Thyroid gland (tissue), 4 donors: ENCODE results near the gene HMCES. TPM values are rescaled to one million over a fixed set of nuclear protein-coding genes. Genes with fewer than 3 reads are reported as not detected.

ENCODE experiments used
- DNase-seq, 2 donors: peaks; one replicate each; pipeline ENCODE4 v3.0.0-alpha.2; 2019
- H3K27ac ChIP-seq, 3 donors: fragments of 200-600 bp; sonication (generic); 1 replicate in 2 of 3; 2 replicates in 1 of 3; pipeline ENCODE4 v1.5.1; 2016 to 2019; ENCODE audit warnings: mild to moderate bottlenecking in 1 of 3, moderate library complexity in 1 of 3
- H3K27me3 ChIP-seq: fragments of 200-600 bp; sonication (generic); one replicate; pipeline ENCODE4 v1.5.1; 2019
- H3K36me3 ChIP-seq, 2 donors: fragments of 200-600 bp; sonication (generic); one replicate each; pipeline ENCODE4 v1.5.1; 2016 to 2019
- H3K4me1 ChIP-seq, 2 donors: fragments of 200-600 bp; sonication (generic); one replicate each; pipeline ENCODE4 v1.5.1; 2017 to 2019
- H3K4me3 ChIP-seq, 3 donors: fragments of 200-600 bp; sonication (generic); replicated peaks in 1 of 3; 1 replicate in 2 of 3; 2 replicates in 1 of 3; pipeline ENCODE4 v1.5.1; 2016; ENCODE audit warnings: mild to moderate bottlenecking in 1 of 3
- H3K9me3 ChIP-seq: fragments of 200-600 bp; sonication (generic); one replicate; pipeline ENCODE4 v1.5.1; 2017
- CTCF ChIP-seq, 6 experiments: fragments of 200-600 bp in 3 of 6; fragments of 450-650 bp in 3 of 6; sonication (generic) in 3 of 6; IDR thresholded peaks; one replicate each; pipeline ENCODE4 v1.5.1; 2016 to 2019; ENCODE audit warnings: antibody characterized with exemption in 6 of 6, mild to moderate bottlenecking in 2 of 6, inconsistent platforms in 1 of 6, moderate library complexity in 1 of 6
- POLR2A ChIP-seq, 2 donors: fragments of 450-650 bp; IDR thresholded peaks; one replicate each; pipeline ENCODE4 v1.6.1; 2017; ENCODE audit warnings: antibody characterized with exemption in 2 of 2, mild to moderate bottlenecking in 2 of 2, moderate library complexity in 1 of 2
- WGBS, 2 donors: methylation state at CpG; one replicate each; pipeline ENCODE4 v1.1.5; 2017; 5-methylcytosine and 5-hydroxymethylcytosine counted together
- intact Hi-C: fragments of 100-400 bp; cut with DNase I; formaldehyde crosslinking; loops from one replicate; pipeline ENCODE4 v1.15.1; 2023
- total RNA-seq, 4 donors: library from RNA; depleted of rRNA; stranded (reverse); fragments of >200 nt; gene quantifications; one replicate each; pipeline ENCODE4 v1.2.3, GENCODE V29; 2016

Gene HMCES
- total RNA-seq, 4 donors from 2014 or later = 23.7 to 30.9 (median 26.0) TPM

- no peak for DNase-seq
- 94 to 96% methylated on average over 4 of the region's 4 CpGs for WGBS, 2 donors
Observed at GRCh38 chr3:129266651-129267050, 12.0 kb upstream of the HMCES start.

DNA sequence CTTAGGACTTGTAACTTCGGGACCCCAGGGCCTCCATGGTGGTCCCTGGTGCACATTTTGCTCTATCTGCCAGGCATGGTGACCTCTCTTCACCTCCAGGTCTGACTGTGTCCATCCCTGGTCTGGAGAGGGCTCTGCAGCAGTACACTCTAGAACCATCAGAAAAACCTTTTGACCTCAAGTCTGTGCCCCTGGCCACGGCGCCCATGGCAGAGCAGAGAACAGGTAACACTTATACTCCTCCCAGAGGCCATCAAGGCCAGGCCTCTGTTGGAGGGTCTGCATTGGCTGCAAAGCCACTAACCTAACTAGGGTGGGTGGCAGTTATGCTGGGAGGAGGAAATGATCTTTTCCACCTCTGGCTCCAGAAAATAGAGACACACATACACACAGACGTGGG, 10.3 kb upstream of the HMCES start:
- Histone ChIP-seq H3K9me3 (no peaks in the 10 kb centered on the region), H3K27me3 (no peaks in the 10 kb centered on the region), H3K4me3 (no peak overlapping the region), H3K4me1 (no peaks in the 10 kb centered on the region), H3K27ac (no peak overlapping the region), H3K36me3 (peaks cover 98% of the 10 kb centered on the region in 2 donors)
- DNase-seq = no peak
- TF ChIP-seq POLR2A (IDR thresholded peaks at IDR 0.05) (no peak), CTCF (IDR thresholded peaks at IDR 0.05) (no peak)
- intact Hi-C loops = no loop called here
- 82 to 97% methylated on average over 4 of the region's 4 CpGs for WGBS, 2 donors

More at GRCh38 chr3:129266651-129267050, 12.0 kb upstream of the HMCES start:
- no peaks in the 10 kb centered on the region for H3K9me3 ChIP-seq
- no peak overlapping the region for H3K4me3 ChIP-seq
- no peak for TF ChIP-seq POLR2A (IDR thresholded peaks at IDR 0.05)
- H3K27ac ChIP-seq = no peak overlapping the region
- H3K36me3 ChIP-seq = peaks cover 87 to 98% of the 10 kb centered on the region in 2 donors
- no peaks in the 10 kb centered on the region for H3K27me3 ChIP-seq
- intact Hi-C loops = no loop called here
- no peaks in the 10 kb centered on the region for H3K4me1 ChIP-seq

DNA sequence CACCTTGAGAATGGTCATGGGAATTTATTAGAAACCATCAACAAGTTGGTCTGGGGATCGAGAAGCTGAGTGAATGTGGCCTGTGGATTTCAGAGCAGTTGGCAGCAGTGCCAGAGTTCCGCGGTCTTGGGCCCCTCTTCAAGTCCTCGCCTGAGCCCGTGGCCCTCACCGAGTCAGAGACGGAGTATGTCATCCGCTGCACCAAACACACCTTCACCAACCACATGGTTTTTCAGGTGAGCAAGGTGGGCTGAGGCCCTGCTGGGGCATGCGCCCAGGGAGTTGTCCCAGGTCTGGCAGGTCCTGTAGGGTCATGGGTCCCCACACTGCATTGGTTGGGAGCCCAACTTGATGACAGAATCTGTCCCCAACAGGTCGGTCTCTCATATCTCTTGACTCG, 7.0 kb upstream of the HMCES start:
- intact Hi-C loops = no loop called here
- Histone ChIP-seq H3K4me1 (no peaks in the 10 kb centered on the region), H3K4me3 (no peak overlapping the region), H3K27me3 (no peaks in the 10 kb centered on the region), H3K27ac (no peak overlapping the region), H3K36me3 (peaks cover 85 to 95% of the 10 kb centered on the region in 2 donors), H3K9me3 (no peaks in the 10 kb centered on the region)
- 94 to 96% methylated on average over 8 to 11 of the region's 11 CpGs for WGBS, 2 donors
- no peak for DNase-seq
- TF ChIP-seq POLR2A (IDR thresholded peaks at IDR 0.05) (no peak), CTCF (IDR thresholded peaks at IDR 0.05) (no peak)

DNA sequence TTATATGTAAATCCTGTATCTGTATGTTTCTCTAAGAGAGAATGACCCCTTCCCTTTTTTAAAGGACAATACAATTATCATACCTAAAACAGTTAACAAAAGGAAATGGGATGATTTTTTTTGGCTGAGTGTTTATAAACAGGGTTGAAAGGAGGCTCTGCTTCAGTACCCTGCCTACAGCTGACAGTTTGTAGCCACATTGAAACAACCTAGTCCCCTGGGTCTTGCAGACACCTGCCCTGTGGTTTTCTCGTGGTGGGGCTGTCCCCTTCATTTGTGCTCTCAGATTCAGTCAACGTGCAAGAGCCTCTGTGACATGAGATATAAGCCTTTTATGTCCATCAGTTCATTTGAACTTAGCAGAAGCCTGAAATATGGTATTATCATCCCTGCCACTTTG, 2.3 kb upstream of the HMCES start:
- TF ChIP-seq CTCF (IDR thresholded peaks at IDR 0.05) (no peak), POLR2A (IDR thresholded peaks at IDR 0.05) (no peak)
- no peak overlapping the region for H3K27ac ChIP-seq
- no peak for DNase-seq
- no peaks in the 10 kb centered on the region for H3K27me3 ChIP-seq
- WGBS, 2 donors = 56 to 65% methylated on average over 2 of the region's 2 CpGs
- intact Hi-C loops = loop anchor here (5.0 kb wide), 1 partner anchor 36 kb away; no protein-coding TSS in a partner anchor
- peaks cover 5 to 13% of the 10 kb centered on the region in 2 donors for H3K4me1 ChIP-seq
- no peak overlapping the region for H3K4me3 ChIP-seq
- peaks cover 45 to 59% of the 10 kb centered on the region in 2 donors for H3K36me3 ChIP-seq
- H3K9me3 ChIP-seq = no peaks in the 10 kb centered on the region

DNA sequence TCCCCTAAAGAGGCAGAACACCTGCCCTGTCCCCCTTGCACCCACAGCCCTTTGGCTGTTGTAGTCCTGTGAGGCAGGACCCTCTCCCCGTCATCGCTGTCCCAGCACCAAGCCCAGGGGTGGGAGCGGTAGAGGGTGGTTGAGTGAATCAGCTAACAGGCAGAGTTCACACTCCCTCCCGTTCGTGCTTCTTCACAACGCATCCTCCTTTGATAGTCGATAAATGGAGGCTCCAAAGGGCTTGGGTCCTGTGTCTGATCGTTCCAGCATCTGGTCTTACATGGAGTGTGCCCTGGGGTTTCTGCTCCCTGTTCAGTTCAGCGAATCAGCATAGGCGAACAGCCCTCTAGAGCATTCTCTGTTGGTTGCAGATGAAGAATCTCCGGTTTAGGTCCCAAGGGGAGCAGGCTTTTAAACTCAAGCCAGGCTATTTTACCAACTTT, 820 bp upstream of the HMCES start:
- Histone ChIP-seq H3K27ac (peak overlapping the region; percentile 87 to 95 (median 93)), H3K9me3 (no peaks in the 10 kb centered on the region), H3K4me1 (peaks cover 5 to 13% of the 10 kb centered on the region in 2 donors), H3K27me3 (no peaks in the 10 kb centered on the region), H3K4me3 (peak overlapping the region in 1 of 3 donors; percentile 66), H3K36me3 (peaks cover 30 to 44% of the 10 kb centered on the region in 2 donors)
- no peak for DNase-seq
- intact Hi-C loops = loop anchor here (5.0 kb wide), 1 partner anchor 34 kb away; no protein-coding TSS in a partner anchor
- TF ChIP-seq CTCF (IDR thresholded peaks at IDR 0.05) (no peak), POLR2A (IDR thresholded peaks at IDR 0.05) (no peak)
- WGBS, 2 donors = 74 to 79% methylated on average over 11 of the region's 11 CpGs
